Activated naive CD4-positive, alpha-beta T cell treated with anti-CD3 and anti-CD28 coated beads, Interleukin-2, amount 50 U/mL, for 72 hours (primary cell): Measurements from ENCODE around the gene LGI2. TPM values are rescaled to one million over a fixed set of nuclear protein-coding genes. Genes with fewer than 3 reads are reported as not detected.

Experiments
- ATAC-seq, 2 donors: fragments of 150-1000 bp; cut with Tn5 transposase; 2 replicates each; pipeline ENCODE4 v1.10.0; 2021; ENCODE audit warnings: mild to moderate bottlenecking in 2 of 2, moderate library complexity in 2 of 2
- DNase-seq, 2 donors: peaks; one replicate each; pipeline ENCODE4 v3.0.0; 2021 to 2022; ENCODE audit warnings: low spot score in 2 of 2
- H3K27ac Mint-ChIP-seq, 2 donors: one replicate each; pipeline ENCODE4 v1.8.0; 2022; ENCODE audit warnings: mild to moderate bottlenecking in 2 of 2, mixed read lengths in 2 of 2
- H3K36me3 Mint-ChIP-seq, 2 donors: one replicate each; pipeline ENCODE4 v1.8.0; 2022; ENCODE audit warnings: mixed read lengths in 2 of 2
- H3K9me3 Mint-ChIP-seq, 2 donors: one replicate each; pipeline ENCODE4 v1.8.0; 2022; ENCODE audit warnings: mixed read lengths in 2 of 2
- total RNA-seq, 2 donors: library from RNA; stranded (reverse); gene quantifications; one replicate each; pipeline ENCODE4 v1.2.3, GENCODE V29; 2022

Gene LGI2
- total RNA-seq, 2 donors from 2014 or later: not detected

DNA sequence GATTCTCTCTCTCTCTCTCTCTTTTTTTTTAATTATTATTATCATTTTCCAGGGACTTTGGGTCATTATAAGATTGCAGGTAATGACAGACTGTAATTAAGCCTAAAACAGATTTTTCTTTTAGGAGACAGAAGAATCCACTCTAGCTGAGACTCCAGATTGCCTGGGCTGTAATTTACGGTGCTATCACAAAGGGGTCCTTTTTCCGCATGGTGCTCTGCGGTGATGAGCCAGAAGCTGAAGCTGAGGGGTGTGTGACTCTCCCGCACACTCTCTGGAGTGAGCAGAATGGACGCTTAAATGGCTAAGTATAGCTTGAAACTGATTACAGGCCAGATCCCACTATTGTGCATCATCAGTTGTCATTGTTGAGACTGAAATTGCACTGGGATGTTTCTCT lies 50.0 kb downstream of the LGI2 start:
- DNase-seq: no peak
- ATAC-seq: no peak
- Mint-ChIP-seq H3K27ac (no peak overlapping the region), H3K36me3 (no peaks in the 10 kb centered on the region), H3K9me3 (no peaks in the 10 kb centered on the region)

DNA sequence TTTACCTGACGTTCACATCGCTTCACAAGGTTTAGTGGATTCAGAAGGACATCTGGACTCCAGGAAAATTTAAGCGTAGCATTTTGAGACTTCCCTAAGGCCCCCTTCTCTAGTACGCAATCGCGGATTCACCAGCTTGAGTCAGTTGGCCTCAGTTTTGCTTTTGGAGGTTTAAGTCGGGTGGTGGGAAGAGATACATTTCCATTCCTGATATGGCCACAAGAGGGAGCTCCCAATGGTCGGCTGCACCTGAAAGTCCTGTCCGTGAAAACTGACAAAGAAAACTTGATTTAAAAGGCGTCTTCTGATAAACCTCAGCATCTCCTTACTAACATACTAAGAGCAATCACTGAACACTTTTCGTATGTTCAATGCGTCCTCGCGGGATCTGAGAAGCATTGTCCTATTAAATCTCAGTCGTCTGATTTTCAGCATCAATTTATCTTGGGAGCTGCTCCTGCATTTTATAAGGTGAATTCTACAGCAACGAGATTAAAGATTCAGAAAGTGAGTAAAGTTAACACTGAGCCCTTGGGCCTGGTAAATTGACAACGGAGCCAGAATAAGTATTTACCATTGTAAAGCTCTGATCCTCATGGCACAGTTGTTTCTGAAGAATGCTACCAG lies 50.6 kb downstream of the LGI2 start:
- peak in 1 of 2 donors; percentile 57 for DNase-seq
- ATAC-seq: peak; percentile 49 to 70
- Mint-ChIP-seq H3K36me3 (no peaks in the 10 kb centered on the region), H3K9me3 (no peaks in the 10 kb centered on the region), H3K27ac (no peak overlapping the region)

DNA sequence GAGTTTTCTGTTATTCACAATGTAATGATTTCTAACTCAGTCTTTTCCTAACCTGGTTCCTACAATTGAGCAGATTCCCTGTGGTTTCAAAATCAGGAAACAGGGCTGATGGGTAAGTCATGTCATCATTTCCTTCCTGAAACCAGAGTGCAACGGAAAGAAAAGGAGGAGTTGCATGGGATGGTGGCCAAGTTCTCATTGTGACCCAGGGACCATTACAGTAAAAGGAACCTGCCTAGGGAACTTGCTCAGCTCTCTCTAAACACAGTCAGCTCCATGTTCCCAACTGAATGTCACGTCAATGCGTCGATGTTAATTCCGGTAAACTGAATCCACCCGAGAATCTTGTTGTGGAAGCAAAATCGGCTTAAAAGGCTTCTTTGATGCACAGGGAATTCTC lies 51.2 kb downstream of the LGI2 start:
- DNase-seq (no peak), ATAC-seq (peak in 1 of 2 donors; percentile 22)
- Mint-ChIP-seq H3K9me3 (no peaks in the 10 kb centered on the region), H3K27ac (no peak overlapping the region), H3K36me3 (no peaks in the 10 kb centered on the region)

DNA sequence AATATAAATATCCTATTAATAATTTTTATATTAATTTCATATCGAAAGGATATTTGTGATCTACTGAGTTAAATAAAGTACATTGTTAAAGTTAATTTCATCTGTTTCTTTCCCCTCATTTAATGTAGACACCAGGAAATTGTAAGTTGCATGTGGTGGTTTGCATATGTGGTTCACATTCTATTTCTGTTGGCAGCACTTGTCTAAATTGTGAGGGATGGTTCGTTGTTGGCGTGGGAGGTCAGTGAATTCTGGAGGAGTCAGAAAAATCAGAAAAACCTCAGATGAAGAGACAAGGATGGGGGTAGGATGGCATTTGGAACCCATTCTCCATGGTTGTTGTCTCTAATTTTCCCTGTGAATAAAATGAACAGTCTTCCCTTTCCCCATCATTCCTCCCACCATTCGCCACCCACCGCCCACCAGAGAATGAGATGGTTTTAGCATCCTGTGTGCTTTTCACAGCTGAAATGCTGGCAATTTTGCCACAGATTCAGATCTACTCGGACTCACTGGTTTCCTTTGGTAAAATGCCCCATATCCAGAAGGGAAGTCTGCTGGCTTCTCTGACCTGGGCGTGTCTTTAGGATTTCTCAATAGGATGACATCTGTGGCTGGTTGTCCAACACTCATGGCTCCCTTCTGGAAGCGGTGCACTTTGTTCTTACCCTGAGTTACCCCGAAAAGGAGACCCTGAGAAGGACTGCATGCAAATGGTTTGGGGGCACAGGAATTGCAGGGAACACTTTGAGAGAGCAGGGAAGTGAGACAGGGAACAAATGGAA lies 52.3 kb downstream of the LGI2 start:
- H3K27ac Mint-ChIP-seq: no peak overlapping the region
- H3K9me3 Mint-ChIP-seq: no peaks in the 10 kb centered on the region
- H3K36me3 Mint-ChIP-seq: no peaks in the 10 kb centered on the region
- no peak for ATAC-seq
- DNase-seq: no peak

DNA sequence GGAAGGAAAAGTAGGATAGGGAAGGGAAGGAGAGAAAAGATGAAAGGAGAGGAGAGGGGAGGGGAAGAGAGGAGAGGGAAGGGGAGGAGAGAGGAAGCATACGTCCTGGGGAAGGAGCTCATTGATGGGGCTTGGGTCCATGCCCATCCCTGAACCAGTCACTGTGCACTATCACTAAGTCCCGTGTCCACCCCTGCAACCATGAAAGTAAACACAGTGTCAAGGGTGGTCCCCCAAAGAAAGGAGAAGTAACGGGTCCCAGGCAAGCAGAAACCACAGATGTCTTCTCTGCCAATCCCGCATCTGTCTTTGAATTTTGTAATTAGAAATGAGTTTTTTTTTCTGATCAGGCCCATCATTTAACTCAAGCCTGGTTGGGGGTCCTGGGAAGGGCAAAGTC lies 55.2 kb downstream of the LGI2 start:
- no peaks in the 10 kb centered on the region for H3K36me3 Mint-ChIP-seq
- DNase-seq (no peak), ATAC-seq (no peak)
- no peaks in the 10 kb centered on the region for H3K9me3 Mint-ChIP-seq
- H3K27ac Mint-ChIP-seq: peak overlapping the region in 1 of 2 donors; percentile 13

DNA sequence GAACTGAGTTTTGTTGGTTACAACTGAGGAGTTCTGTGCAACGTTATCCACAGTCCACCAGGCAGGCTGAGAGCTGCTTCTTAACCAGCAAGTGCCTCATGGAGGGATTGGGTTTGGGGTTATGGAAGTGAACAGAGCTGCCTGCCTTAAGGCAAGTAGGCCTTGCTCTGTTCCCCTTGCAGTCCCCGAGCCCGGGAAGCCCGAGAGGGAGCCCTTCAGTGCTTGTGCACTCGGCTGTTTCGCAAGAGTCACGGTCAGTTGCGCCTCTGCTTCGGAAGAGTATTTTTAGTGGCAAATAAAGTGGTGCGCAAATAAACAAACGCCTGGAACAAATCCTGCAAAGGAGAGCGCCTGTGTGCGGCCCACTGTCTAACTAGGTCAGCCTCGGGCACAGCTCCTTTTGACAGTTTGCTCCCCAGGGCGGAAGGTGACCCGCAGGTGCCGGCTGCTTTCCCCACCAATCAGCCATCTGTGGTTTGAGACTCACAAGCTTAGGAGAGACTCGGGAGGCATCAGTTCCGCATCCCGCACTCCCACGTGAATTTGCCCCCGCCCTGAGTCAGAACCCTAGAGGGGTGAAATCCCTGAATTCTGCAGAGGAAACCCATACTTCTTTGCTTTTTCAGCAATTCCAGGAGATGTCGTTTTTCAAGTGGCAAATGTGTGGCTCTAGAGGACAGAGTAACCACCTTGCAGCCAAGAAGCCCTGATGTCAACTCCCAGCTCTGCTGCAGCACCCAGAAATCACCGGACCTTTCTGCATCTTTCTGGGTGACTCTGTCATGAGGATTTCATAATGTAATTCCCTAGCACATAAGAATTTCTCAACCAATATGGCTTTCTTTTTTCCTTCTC lies 56.8 kb downstream of the LGI2 start:
- no peaks in the 10 kb centered on the region for H3K36me3 Mint-ChIP-seq
- H3K9me3 Mint-ChIP-seq: no peaks in the 10 kb centered on the region
- DNase-seq (no peak), ATAC-seq (no peak)
- no peak overlapping the region for H3K27ac Mint-ChIP-seq

DNA sequence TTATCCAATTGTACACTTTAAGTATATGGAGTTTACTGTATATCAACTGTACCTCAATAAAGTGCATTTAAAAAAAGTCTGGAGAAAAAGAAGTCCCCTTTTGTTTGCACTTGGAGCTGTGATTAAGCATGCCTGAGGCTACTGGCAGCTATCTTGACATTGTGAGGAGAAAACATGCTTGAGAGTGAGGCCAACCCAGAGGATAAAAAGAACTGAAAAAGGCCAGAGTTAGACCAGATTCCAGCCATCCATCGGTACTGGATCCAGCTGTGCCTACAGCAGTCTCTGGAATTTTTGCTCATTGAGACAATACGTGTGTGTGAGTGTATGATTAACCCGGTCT lies 57.4 kb downstream of the LGI2 start:
- H3K9me3 Mint-ChIP-seq: no peaks in the 10 kb centered on the region
- ATAC-seq: no peak
- DNase-seq: no peak
- H3K27ac Mint-ChIP-seq: no peak overlapping the region
- no peaks in the 10 kb centered on the region for H3K36me3 Mint-ChIP-seq

DNA sequence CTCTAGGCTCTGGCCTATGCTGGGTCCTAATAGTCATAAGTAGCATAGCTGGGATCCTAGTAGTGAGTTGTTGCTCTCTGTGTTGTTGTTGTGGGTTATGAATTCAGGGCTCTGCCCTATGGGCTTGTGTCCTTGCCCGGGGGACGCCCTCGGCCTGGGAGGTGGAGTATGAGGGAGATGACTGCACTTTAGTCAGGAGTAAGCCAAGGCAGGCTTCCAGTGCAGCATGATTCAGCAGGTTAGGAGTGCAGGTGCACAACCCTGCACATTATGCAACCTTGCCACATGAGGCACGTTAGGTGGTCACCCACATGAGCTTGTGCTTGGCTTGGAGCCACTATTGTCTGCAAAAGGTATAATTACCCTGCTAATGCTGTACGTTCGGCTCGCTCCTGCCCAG lies 59.6 kb downstream of the LGI2 start:
- DNase-seq (no peak), ATAC-seq (no peak)
- no peak overlapping the region for H3K27ac Mint-ChIP-seq
- H3K9me3 Mint-ChIP-seq: peaks cover 0 to 3% of the 10 kb centered on the region in 2 donors
- H3K36me3 Mint-ChIP-seq: peaks cover 0 to 2% of the 10 kb centered on the region in 2 donors

DNA sequence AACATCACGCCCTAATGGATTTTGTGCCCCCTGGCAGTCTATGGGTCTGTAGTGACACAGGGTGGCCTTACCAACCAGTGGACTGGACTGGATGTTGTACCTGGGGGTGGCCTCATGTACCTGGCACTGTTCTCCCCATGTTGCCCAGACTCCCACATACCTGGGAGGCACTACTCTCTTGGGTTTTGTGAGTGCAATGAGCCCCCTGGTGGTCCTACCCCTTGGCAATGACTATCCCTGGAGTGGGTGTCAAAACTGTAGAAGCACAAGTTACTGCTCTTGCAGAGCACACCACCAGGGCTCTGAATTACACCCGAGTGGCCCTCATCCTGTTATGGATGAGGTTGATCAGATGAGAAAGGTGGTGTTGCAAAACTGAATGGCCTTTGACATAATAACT lies 60.1 kb downstream of the LGI2 start:
- no peak overlapping the region for H3K27ac Mint-ChIP-seq
- DNase-seq (no peak), ATAC-seq (no peak)
- H3K36me3 Mint-ChIP-seq: peaks cover 0 to 7% of the 10 kb centered on the region in 2 donors
- peaks cover 0 to 7% of the 10 kb centered on the region in 2 donors for H3K9me3 Mint-ChIP-seq

DNA sequence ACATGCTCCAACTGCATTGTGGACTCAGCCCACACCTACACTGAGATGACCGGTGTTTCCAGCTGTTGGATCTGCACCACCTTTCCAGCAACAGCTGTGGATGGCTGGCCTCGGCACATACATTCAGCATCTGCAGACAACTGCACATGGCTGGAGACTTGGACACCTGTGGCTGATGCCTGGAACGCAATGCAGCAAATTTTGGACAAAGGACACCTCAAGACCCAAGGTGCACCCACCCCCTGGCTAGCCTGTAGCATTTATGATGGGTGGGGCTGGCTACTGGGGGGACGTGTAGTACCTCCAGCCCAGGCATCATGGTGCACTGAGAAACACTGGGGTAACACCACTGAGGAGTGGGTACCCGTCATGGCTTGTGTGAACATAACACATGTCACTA lies 60.6 kb downstream of the LGI2 start:
- Mint-ChIP-seq H3K27ac (no peak overlapping the region), H3K36me3 (peaks cover 0 to 7% of the 10 kb centered on the region in 2 donors), H3K9me3 (peaks cover 0 to 7% of the 10 kb centered on the region in 2 donors)
- ATAC-seq (no peak), DNase-seq (no peak)

DNA sequence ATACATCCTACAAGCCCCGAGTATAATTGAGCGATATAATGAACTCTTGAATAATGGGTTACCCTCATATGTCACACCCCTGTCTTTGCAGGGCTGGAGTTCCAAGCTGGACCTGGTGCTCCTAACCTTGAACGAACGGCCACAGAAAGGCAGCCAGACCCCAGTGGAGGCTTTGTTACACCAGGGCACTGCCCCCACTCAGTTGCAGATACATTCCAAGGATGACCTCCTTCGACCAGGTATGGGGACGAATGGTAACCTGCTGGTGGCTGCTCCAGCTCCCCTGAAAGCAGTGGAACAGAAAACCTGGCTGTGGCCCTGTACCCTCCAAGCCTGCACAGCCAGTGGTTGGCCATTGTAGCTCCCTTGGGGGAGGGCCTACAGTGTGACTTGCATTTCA lies 61.3 kb downstream of the LGI2 start:
- no peak overlapping the region for H3K27ac Mint-ChIP-seq
- H3K9me3 Mint-ChIP-seq: peaks cover 0 to 7% of the 10 kb centered on the region in 2 donors
- H3K36me3 Mint-ChIP-seq: peaks cover 0 to 7% of the 10 kb centered on the region in 2 donors
- ATAC-seq (no peak), DNase-seq (no peak)

DNA sequence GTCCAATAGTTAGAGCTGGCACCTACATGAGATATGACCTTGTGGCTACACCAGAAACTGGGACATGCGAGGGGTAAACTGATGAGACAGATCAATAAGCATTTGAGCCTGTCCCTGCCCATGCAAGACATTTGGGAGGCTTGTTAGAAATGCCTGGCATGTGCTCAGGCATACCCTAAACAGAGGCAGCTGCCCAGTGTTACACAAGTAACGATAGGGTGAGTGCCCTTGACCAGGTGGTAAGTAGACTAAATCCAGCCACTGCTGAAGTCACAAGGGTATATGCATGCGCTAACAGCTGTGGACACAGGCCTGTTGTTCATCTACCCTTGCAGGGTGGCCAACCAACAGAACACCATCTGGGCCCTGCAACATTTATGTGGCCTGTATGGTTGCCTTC lies 61.8 kb downstream of the LGI2 start:
- Mint-ChIP-seq H3K9me3 (peaks cover 0 to 7% of the 10 kb centered on the region in 2 donors), H3K27ac (no peak overlapping the region), H3K36me3 (peaks cover 0 to 7% of the 10 kb centered on the region in 2 donors)
- DNase-seq: no peak
- ATAC-seq: no peak

DNA sequence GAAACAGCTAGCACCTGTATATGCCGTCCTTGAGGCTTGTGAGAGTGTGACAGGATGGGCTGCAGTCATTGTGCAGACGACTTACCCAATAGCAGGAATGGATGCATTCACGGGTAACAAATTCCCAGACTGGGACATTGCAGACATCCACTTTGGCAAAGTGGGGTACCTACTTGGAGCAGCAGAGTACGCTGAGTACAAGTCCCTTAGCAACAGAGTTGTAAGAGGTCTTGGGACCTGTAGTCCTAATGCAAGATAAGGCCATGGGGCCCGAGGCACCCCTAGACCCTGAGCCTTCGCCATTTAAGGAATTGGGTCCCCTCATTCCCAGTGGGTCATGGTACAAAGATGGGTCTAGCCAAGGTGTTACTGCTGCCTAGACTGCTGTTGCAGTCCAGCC lies 62.5 kb downstream of the LGI2 start:
- Mint-ChIP-seq H3K9me3 (peaks cover 0 to 7% of the 10 kb centered on the region in 2 donors), H3K27ac (no peak overlapping the region), H3K36me3 (peaks cover 0 to 13% of the 10 kb centered on the region in 2 donors)
- no peak for ATAC-seq
- DNase-seq: no peak

DNA sequence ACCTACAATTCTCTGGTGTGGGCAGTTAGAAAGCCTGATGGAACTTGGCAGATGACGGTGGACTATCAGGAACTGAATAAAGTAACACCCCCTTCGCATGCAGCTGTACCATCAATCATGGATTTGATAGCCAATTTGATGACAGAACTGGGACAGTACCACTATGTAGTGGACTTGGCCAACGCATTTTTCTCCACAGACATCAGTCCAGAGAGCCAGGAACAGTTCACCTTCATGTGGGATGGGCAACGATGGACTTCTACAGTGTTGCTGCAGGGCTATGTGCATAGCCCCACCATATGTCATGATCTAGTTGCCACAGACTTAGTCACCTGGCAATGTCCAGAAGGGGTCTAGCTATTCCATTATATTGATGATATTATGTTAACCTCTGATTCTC lies 63.4 kb downstream of the LGI2 start:
- Mint-ChIP-seq H3K9me3 (peaks cover 0 to 7% of the 10 kb centered on the region in 2 donors), H3K36me3 (peaks cover 0 to 16% of the 10 kb centered on the region in 2 donors), H3K27ac (no peak overlapping the region)
- no peak for DNase-seq
- ATAC-seq: no peak

DNA sequence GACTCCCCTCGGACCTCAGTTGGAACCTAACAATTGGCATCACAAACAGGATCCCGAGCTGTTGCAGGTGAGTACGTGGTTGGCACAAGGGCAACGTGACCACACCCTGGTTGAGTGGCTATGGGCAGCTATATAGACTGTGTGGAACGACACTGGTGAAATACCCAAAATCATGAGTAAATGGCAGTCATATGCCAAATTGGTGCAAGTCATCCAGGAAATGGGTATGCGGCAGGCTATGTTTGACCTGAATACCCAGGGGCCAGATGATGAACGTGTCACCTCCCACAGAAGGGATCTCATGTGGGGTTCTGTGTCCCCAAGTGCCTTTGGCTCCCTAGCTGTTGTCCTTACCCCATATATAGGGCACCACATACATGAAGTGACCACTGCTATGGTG lies 64.7 kb downstream of the LGI2 start:
- Mint-ChIP-seq H3K36me3 (peaks cover 0 to 16% of the 10 kb centered on the region in 2 donors), H3K27ac (no peak overlapping the region), H3K9me3 (peaks cover 0 to 7% of the 10 kb centered on the region in 2 donors)
- no peak for ATAC-seq
- DNase-seq: no peak

DNA sequence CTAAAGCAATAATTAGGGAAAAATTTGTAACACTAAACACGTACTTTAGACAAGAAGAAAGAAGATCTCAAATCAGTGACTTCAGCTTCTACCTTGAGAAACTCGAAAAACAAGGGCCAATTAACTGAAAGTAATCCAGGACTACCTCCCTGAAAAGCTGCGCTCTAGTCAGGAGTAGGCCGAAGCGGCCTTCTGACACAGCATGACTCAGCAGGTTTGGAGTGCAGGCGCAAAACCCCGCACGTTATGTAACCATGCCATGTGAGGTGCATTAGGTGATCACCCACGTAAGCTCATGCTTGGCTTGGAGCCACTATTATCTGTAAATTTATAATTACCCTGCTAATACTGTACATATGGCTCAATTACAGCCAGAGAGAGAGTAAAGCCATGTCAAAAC lies 65.1 kb downstream of the LGI2 start:
- Mint-ChIP-seq H3K9me3 (peaks cover 0 to 7% of the 10 kb centered on the region in 2 donors), H3K36me3 (peaks cover 0 to 16% of the 10 kb centered on the region in 2 donors), H3K27ac (no peak overlapping the region)
- ATAC-seq (no peak), DNase-seq (no peak)

DNA sequence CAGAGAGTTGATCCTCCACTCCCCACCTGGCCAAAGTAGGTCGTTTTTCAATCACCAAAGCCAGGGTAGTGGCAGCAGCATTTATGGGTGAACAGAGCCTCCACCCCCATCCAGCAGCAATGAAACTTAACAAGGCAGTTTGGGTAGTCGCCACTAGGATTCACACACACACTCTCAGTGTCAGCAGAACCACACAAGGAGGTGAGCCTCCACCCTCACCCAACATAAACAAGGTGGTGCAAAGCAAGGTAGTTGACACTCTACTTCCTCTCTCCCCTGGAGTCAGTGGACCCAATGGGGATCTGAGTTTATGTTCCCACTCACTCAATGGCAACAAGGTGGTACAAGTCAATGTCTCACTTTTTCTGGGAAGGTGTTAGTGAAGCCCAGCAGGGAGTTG lies 67.5 kb downstream of the LGI2 start:
- DNase-seq (no peak), ATAC-seq (no peak)
- H3K9me3 Mint-ChIP-seq: peaks cover 4 to 11% of the 10 kb centered on the region in 2 donors
- H3K36me3 Mint-ChIP-seq: peaks cover 0 to 18% of the 10 kb centered on the region in 2 donors
- H3K27ac Mint-ChIP-seq: no peak overlapping the region
